ENCODE measurements around the gene QPCT.
"Not testable (repeated sequence)": the region's sequence is repeated elsewhere in the genome, so short reads cannot be mapped to it uniquely, and the experiment has no call there.

The QPCT gene

DNA sequence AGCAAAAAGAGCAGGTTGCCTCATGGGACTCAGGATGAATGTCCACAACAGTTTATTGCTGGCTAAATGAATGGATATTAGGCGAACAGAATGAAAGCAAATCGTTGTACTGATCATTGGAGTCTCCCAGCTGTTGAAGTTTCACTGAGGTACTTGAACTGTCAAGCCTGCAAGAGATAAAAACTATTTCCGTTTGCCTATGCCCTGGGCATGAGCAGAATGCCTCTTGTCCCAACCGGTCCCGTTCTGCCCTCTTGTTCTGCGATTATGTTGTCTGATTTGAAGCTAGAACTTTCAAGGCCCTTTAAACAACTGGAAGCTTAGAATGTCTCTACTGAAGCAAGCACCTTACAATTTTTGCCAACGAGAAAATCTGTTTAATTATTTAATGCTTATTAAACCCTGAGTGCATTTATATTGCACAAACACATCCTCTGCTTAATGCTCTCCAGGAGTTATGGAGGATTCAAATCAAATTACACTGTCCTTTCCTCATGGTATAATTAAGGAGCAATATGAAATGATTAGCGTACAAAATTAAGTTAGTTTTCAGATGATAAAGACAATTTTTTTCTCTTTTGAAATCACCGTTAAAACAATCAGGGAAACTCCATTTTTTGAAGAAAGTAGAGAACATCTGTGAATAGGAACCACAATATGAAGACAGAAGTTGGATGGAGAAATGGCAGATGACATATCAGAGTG, 17.7 kb downstream of the QPCT start:
- no peak for DNase-seq

DNA sequence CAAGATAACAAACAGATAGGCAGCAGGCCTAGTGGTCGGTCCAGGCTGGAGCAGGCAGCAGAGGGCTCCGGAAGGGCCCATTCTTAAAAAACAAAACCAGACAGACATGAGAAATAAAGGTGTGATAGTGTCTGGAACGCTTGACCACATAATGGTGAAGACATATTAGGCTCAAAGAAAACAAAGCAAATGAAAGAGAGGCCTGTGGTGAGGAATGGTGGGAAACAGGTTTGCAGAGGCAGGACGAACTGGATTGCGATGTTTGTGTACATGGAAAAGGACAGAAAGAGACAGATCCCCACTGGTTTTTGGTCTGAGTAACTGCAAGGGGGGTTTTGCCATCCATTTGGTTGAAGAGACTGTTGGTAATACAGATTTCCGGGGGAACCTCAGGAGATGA, 19.9 kb downstream of the QPCT start:
- no peak for DNase-seq

DNA sequence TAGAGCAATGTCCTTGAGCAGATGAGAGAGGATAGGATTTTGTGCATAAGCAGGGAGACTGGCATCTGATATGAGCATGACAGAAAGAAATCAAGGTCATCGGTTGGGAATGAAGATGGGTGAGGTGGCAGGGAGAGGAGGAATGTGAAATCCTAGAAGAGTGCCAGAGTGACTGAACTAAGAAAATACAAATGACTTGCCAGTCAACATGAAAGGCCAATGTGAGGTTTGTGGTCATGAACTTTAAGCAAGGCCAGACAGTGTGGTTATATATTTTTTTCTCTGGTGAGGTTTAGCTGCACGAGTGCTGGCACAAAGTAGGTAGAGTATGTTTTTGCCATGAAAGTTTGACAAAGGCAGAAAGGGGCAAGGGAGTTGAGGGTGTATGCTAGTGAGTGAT, 21.2 kb downstream of the QPCT start:
- DNase-seq = no peak

DNA sequence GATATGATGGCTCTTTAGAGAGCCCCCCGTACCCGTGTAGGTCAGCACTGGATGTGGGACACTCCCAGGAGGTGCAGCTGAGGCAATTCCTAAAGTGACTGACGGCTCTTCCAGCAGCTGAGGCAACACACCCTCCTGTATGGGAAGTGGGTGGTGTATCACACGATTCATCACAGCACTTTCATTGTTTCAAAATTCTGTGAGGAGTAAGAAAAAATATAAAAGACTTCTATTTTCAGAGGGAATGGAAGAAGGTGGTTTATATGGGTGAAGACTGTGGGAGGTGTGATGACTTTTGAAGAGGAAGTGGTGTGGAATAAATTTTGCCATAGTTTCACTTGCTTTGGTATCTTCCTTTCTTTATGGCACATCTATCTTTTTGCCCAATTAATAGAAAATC, 22.3 kb downstream of the QPCT start:
- no peak for DNase-seq

DNA sequence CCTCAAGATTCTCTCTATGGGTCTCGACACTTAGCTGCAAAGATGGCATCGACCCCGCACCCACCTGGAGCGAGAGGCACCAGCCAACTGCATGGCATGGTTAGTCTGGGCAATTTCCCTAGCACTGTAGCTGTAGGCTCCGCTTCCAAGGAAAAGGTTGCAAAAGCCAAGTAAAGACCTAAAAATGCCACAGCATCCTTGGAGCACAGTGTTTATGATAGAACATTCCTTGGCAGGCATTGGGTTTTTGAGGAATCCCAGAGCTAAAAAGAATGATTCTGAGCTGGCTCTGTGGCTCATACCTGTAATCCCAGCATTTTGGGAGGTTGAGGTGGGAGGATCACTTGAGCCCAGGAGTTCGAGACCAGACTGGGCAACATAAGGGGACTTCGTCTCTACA, 22.9 kb downstream of the QPCT start:
- no peak for DNase-seq

DNA sequence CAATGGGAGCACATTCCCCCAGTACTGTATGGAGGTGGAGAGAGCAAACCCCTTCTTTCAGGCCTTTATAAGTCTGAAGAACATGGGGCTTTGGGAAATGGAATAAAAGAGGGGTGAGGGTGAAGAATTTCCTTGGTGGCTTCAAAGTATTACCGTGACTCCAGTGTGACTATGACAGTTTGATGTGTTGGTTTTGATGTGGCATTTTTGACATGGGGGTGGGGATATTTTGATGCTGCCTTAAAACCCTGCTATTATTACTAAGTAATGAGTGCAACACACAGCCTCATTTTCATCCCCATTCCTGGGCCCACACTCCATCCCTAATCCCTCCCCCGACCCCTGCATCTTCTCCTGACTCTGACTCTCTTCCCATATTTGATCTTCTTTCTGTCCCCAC, 23.6 kb downstream of the QPCT start:
- DNase-seq = no peak

DNA sequence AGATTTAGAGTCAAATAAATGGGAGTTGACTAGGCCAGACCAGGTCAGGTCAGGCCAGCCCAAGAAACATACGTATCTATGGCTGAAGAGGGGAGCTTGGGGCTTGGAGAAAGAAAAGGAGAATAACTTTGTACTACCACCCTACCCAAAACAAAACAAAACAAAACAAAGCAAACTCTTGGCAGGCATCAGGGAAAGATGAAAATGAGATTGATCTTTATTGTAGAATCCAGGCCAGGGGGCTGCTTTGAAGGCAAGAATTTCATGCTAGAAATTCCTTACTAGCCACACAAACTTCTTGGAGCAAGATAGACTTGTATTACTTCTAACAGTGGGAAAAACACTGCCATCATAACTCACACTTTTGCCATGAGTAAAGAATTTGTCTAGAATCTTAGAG, 26.2 kb downstream of the QPCT start:
- DNase-seq = no peak

DNA sequence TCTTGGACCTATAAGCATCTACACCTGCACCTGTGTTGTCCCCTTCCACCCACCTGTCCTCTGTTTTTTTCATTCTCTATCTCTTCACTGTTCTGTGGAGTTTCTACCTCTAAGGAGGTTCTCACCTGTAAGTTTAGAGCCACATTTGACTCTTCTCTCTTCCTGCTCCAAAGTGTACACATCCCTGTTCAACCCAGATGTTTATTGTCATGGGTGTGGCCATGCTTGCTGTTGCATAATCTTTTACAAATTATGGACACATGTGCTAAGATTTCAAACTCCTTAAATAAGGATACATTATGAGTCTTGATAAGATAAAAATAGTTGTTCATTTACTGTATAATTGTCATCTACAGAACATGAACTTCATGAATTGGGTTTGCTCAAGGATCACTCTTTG, 27.6 kb downstream of the QPCT start:
- no peak for DNase-seq

DNA sequence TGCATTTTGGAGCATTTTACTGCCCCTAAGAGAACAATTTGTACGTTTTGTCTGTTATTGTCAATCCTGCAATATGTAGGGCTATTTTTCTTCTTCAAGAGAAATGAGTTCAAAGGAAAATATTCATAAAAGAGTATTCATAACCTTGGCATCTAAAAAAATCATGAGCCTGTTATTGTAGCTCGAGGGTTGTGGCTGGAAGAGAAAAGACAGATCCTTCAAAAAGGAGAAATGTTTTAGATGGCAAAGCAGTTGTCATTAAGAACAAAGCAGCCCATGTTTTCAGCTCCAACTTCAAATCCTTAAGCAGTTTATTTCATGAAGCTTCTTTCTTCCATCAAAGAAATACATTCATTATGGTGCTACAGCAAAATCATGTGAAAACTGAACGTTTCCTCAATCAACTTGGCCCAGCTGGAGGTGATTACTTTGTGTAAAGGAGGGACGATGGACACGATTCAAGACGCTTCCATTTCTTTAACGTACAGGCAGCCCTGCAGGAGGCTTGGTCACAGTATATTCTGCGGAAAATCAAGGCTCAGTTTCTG, 31.4 kb downstream of the QPCT start:
- no peak for DNase-seq

DNA sequence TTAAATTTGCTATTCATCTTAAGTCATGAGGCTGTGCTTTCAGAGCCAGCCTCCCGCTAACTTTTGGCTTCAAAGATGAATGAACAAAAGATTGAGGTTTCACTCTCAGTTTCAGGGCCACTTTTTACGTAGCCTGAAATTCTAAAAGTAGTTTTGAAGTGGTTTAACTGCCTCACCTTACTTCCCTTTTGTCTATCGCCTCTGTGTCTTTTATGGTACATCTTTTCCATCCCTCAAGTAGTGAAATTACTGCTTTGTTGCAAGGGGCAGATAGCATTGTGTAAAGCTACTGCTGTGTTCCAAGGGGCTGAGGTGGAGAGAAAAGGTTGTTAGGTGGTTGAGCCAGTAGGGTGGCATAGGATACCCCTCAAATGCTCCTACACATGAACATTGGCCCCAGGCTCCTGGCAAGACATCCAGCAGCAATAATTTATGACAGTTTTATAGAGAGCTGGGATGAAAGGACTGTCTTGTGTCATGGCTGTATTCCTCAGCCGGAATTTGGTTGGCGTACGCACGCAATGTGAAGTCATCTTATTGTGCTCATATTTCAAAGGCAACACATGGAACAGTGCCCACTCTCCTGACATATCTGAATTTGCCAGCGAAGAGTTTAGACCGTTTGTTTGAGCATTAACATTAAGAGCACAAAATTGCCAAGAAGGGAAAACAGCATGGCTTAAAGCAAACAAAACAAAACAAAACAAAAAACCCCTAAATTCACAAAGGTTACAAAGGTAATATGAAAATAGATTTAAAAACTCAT, 32.2 kb downstream of the QPCT start:
- no peak for DNase-seq

DNA sequence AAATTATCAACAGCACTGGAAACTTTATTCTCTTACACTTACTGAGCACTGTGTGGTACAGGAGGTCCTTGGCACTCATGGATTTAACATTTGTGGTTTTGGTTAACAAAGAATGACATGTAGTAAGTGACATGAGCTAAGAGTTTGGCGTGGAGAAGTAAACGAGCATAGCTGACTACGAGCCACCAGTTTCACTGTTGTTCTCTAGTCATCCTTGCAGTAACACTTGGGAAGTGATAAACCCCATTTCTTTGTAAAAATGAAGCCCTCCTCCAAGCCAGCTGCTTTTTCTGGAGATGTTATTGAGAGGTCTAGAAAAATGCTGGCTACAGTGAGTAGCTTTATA, 32.7 kb downstream of the QPCT start:
- DNase-seq = no peak

DNA sequence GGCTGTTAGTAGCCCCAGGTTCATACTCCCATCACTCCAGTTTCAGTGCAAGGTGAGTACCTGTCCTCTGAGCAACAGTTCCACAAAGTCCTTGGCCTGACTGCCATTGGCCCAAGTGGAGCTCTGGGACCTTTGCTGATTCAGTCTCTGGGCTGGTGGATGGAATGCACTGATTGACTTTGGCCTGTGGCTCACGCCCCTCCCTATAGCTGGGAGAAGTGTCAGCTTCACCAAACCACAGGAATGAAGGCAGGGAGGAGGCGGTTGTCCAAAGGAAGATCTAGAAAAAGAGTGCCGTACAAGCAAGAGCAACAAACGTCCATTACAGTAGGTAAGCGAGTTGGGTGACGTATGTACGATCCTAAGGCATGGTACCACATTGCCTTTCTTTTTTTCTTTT, 34.0 kb downstream of the QPCT start:
- DNase-seq = no peak

DNA sequence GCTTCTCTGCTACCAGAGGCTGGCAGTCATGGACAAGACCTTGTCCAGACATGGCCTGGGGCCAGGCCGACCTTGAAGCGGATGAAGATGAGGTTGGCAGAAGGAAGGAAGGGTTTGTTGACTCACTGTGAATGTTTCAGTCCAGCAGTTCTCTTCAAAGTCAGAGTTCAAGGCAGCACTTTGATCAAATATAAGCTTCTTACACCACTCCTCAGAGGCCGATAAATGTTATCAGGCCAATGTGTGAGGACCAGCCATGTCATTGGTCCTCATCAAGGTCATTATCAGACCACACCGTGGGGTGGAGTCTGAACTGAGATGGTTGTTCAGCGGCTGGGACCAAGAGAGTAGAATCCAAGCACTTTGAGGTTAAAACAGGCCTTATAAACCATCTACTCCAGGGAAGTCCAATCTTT, 35.5 kb downstream of the QPCT start:
- DNase-seq = no peak

DNA sequence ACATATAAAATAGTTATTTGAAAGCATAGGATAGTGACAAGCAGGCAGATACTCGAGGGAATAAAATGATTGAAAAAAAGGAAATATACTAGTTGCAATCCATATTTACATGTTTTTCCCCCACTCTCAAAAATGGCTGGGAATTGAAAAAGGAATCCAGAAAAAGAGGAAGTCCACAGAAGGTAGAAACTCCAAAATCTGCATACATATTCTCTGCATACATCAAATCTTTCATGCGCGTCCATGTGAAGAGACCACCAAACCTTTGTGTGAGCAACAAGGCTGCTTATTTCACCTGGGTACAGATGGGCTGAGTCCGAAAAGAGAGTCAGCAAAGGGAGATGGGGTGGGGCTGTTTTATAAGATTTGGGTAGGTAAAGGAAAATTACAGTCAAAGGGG, 36.4 kb downstream of the QPCT start:
- not testable (repeated sequence) for DNase-seq

DNA sequence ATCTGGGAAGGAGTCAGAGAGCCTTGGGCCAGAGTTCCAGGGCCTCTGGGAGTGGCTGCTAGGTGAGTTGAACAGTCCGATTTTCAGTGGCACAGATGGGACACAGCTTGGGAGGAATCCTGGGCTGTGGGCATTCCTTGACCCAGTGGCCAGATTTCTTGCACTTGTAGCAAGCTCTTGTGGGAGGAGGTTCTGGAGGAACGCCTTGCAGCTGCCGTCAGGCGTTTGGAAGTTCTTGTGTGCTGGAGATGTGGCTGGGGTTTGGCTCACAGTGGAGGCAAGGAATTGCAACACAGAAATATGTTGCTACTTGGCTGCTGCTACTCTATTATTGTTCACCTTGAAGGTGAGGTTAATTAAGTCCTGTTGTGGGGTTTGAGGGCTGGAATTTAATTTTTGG, 39.8 kb downstream of the QPCT start:
- not testable (repeated sequence) for DNase-seq

DNA sequence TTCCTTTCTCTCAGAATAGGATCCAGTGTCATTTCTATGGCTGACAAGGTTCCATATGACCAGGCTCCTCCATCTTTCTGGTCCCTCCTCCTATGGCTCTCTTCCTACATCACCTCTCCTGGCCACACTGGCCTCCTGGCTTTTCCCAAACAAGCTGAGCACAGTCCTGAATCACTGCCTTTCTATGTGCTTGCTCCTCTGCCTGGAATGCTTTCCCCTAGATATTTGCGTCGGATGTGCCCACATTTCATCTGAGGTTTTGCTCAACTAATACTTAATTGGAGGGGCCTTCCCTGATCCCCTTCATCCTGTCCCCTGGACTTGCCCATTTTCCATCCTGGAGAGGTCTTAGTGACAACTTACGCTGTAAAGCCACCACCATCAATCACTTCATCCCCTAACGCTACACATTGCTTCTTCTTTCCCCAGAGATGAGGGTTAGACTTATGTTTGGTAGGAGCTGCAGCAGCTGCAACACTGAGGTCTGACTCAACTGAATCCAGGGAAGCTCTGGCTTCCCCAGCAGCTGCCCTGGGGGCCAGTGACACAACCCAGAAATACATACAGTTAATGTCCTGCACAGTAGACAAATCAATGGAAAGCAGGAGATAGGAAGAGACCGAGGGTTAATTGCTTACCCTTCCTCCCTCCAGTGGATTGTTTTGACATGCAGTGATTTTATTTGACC, 42.9 kb downstream of the QPCT start:
- DNase-seq = no peak

DNA sequence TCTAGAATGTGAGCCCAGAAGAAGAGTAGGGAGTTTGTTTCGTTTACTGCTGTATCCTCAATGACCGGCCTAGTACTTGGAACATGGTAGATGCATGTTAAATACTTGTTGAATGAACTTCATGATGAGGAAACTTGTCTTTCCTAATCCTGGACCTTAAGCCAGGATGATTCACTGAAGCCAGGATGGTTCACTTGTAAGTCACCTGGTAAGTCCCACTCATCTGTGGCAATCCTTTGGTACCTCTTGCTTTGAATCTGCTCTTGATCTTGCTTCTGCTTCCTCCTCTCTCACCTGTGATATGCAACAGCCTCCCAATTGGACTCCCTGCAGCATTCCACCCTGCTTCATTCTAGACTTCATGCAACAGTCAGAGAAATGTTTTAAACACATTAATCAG, 43.6 kb downstream of the QPCT start:
- DNase-seq = no peak

DNA sequence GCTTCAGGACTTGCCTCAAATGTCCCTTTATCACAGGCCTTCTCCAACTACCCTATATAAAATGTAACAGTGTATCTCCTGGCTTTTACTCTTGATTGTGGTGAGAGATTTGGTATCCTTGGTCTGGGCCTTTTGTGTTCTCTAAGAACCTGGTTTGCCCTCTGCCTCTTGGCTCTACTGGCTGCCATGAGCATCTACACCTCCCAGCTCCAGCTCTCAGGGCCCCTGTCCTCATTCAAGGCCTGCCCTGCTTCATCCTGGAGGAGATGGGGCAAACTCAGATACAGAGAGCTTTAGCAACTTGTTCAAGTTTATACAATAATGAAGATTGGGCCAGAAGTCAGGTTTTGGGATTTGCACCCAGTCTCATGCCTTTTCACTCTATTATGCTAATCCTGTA, 45.0 kb downstream of the QPCT start:
- DNase-seq = no peak

DNA sequence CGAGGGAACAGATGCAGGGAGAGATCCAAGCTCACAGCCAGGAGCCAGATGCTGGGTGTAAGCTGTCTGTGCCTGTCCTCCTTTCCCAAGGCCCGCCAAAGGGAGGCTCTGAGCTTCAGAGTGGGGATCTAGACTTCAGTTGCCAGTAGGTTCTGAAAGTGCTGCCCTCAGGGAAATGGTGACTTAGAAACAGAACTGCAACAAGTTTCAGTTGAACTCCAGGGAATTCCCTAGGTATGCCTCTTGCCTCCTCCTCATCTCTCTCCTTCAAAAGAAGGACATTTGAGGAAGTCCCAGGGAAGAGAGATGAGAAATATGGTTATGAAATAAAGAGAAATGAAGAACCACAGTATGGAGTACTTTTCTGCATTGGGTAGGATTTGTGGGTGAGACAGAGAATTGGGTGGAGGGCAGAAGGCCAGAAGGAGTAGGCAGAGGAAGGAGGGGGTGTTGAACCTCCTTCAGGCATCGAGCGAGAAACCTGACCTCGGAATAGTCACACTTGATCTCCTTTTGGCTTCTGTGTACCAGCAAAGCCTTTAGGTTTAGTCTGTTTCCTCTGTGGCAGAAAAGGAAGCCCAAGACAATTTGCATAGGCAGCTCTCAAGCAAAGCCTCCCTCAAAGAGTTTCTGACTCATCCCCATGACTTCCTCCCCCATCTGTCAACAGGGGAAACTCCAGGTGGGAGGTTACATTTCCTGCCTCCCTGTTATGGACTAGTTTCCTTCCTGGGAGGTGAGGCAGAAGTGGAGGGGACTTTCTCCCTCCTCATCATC, 45.7 kb downstream of the QPCT start:
- DNase-seq = no peak

DNA sequence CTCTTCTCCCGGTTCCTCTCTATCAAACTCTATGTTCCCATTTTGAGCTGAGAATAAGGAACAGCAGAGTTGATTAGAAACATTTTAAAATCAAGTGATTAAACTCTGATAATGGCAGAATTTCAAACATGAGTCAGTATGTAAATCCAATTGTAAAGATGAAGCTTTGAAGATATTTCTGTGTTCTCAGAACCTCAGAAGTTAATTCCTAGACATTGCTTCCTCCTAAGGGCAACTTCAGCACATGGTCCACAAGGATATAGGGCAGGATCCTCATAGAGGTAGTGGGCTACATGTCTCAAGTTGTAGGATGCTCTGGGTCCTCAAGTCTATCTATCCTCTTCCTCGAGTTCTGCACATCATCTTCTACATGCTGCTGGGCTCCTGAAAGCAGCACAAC, 46.3 kb downstream of the QPCT start:
- DNase-seq = no peak

DNA sequence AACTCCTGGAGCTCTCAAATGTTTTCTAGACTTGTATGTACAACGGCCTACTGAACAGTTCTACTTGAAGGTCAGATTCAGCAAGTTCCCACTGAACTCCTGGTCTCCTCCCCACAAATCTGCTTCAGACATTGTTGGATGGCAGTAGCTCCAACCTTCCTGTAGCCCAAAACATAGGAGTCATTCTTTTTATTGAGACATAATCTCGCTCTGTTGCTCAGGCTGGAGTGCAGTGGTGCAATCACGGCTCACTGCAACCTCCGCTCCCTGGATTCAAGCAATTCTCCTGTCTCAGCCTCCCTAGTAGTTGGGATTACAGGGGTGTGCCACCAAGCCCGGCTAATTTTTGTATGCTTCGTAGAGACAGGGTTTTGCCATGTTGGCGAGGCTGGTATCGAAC, 47.3 kb downstream of the QPCT start:
- DNase-seq = no peak

DNA sequence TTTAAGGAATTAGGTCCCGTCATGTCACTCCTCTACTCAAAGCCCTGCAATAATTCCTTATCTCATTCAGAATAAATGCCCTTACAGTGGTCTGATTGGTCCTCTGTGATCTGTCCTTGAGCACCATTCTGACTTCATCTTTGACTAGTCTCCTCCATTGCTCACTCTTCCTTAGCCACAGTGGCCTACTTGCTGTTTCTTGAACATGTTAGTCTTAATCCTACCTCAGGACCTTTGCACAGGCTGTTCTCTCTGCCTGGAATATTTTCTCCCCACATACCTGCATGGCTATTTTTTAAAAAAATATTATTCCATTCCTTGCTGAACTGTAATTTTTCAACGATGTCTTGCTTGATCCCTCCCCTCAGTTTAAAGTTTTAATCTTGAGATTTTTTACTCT, 48.0 kb downstream of the QPCT start:
- no peak for DNase-seq

DNA sequence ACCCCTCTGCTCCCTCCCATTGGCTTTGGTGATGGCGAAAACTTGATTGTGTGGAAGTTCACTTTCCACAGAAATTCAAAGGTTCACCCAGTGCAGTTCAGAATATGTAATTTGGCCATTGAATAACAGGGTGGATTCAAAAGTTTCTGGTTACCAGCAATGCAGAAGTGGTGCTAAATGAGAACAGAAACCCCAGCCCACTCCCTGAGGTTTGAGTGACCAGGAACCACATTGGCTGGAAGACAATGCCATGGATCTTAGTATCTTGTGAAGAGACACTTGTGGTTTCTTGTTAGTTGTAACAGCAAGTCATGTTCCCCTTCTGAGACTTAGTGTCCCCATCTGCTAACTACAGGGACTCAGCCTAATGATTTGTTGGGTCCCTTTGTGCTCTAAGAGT, 49.8 kb downstream of the QPCT start:
- DNase-seq = no peak
